ENCODE data around the gene TSPAN9. TPM values are rescaled to one million over a fixed set of nuclear protein-coding genes. Genes with fewer than 3 reads are reported as not detected.

The TSPAN9 gene
- total and polyA plus RNA-seq, 2 experiments from 2014 or later, result 6.0 to 31.5 TPM

- TF ChIP-seq ZNF462 (CRISPR knock-in tag; IDR thresholded peaks at IDR 0.05) (no peak), ZNF114 (CRISPR knock-in tag; IDR thresholded peaks at IDR 0.05) (no peak), EZH2 (IDR thresholded peaks at IDR 0.05; ENCODE audit: low read depth, unreplicated experiment) (no peak), CTCF (conservative IDR thresholded peaks at IDR 0.05; ENCODE audit: low read depth in 2 of 2) (no peak)
Measured at GRCh38 chr12:3055026-3055703, 22.0 kb upstream of the TSPAN9 start (continued).

- Histone ChIP-seq H3K27me3 (ENCODE audit: insufficient read depth) (no peaks in the 10 kb centered on the region), H3K36me3 (ENCODE audit: insufficient read depth) (no peaks in the 10 kb centered on the region), H2AFZ (no peak overlapping the region), H3K4me2 (no peak overlapping the region), H3K79me2 (replicated peaks; ENCODE audit: insufficient read depth) (no peaks in the 10 kb centered on the region), H3K4me3 (no peak overlapping the region), H4K20me1 (replicated peaks; ENCODE audit: insufficient read depth) (no peaks in the 10 kb centered on the region), H3K27ac (ENCODE audit: low read depth) (0 out of 2 replicates have a peak overlapping the region, but pooled peaks have one; percentile 33), H3F3A (replicated peaks; ENCODE audit: low read depth) (no peaks in the 10 kb centered on the region), H3K4me1 (ENCODE audit: insufficient read depth) (peaks cover 10% of the 10 kb centered on the region), H3K9me2 (ENCODE audit: insufficient read depth) (no peaks in the 10 kb centered on the region)
- Mint-ChIP-seq H3K4me1 (peaks cover 11% of the 10 kb centered on the region), H3K27ac (no peak overlapping the region), H3K36me3 (ENCODE audit: low read depth) (no peaks in the 10 kb centered on the region), H3K27me3 (ENCODE audit: insufficient read depth, low read depth, poor library complexity) (peaks cover 5% of the 10 kb centered on the region), H3K9me3 (no peaks in the 10 kb centered on the region; the same call in 2 of the 3 replicates), H3K4me3 (no peak overlapping the region)
- DNase-seq (ENCODE audit: low spot score) (peak; percentile 72), ATAC-seq (peak; percentile 85)
- no peak for TF ChIP-seq CREB1 (CRISPR knock-in tag; IDR thresholded peaks at IDR 0.05; ENCODE audit: low read depth)
- TF ChIP-seq STAT1 (IDR thresholded peaks at IDR 0.05; ENCODE audit: unreplicated experiment), result no peak
- no peak for TF ChIP-seq EZH2 (IDR thresholded peaks at IDR 0.05; ENCODE audit: low read depth, unreplicated experiment)
- TF ChIP-seq ZNF331 (CRISPR knock-in tag; IDR thresholded peaks at IDR 0.05; ENCODE audit: low read depth), result no peak
- TF ChIP-seq POLR2AphosphoS5 (IDR thresholded peaks at IDR 0.05; ENCODE audit: low read depth), result no peak
Measured at GRCh38 chr12:3055704-3056467, 21.3 kb upstream of the TSPAN9 start.
